Activated naive CD4-positive, alpha-beta T cell treated with anti-CD3 and anti-CD28 coated beads, Interleukin-2, amount 10 ng/mL, durations not matched to agents 7 days and 5 days (primary cell): Measurements from ENCODE around the gene NIT2.

ENCODE experiments used
- CTCF ChIA-PET: fragments of 350-600 bp; sonication (Branson Sonifier 250); formaldehyde crosslinking; loops from one replicate; lab custom pipeline; 2021; ENCODE audit warnings: antibody characterized with exemption; lab: Charles Lee
- DNase-seq: peaks from one replicate; pipeline ENCODE4 v3.0.0-alpha.2; 2020
- H3K27ac Mint-ChIP-seq: one replicate; pipeline ENCODE4 v1.8.0; 2021; ENCODE audit warnings: mild to moderate bottlenecking, moderate library complexity, mixed read lengths
- H3K27me3 Mint-ChIP-seq: one replicate; pipeline ENCODE4 v1.8.0; 2021; ENCODE audit warnings: mild to moderate bottlenecking, mixed read lengths
- H3K36me3 Mint-ChIP-seq: one replicate; pipeline ENCODE4 v1.8.0; 2021; ENCODE audit warnings: mixed read lengths
- H3K4me1 Mint-ChIP-seq: one replicate; pipeline ENCODE4 v1.8.0; 2021; ENCODE audit warnings: mixed read lengths
- H3K4me3 Mint-ChIP-seq: one replicate; pipeline ENCODE4 v1.8.0; 2021; ENCODE audit warnings: mild to moderate bottlenecking, moderate library complexity, mixed read lengths
- H3K9me3 Mint-ChIP-seq: one replicate; pipeline ENCODE4 v1.8.0; 2021; ENCODE audit warnings: mixed read lengths

Gene NIT2

DNA sequence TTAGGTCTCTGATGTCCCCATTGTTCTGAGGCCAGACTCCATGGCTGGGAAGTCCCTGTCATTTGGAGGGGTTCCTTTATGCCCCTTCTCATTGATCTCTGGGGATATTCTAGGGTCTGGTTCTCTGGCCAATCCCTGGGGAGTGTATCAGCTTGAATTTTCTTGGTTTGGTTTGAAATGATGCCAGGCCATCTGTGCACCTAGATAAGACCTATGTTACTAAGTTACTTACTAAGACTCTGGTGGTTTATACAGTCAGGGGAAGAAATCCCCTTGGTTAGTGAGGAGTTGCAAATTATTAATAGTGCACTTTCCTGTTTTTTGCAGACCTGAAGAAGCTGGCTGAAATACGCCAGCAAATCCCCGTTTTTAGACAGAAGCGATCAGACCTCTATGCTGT is 20.3 kb downstream of the NIT2 start:
- CTCF ChIA-PET, result interaction anchor here (3.3 kb wide), 1 partner anchor 38 kb away, joined by 12 read pairs; no protein-coding TSS in a partner anchor
- Mint-ChIP-seq H3K9me3 (peaks cover 3% of the 10 kb centered on the region), H3K27ac (no peak overlapping the region), H3K4me3 (no peak overlapping the region), H3K27me3 (no peaks in the 10 kb centered on the region), H3K4me1 (no peaks in the 10 kb centered on the region), H3K36me3 (peaks cover 62% of the 10 kb centered on the region)
- DNase-seq, result no peak

- H3K27me3 Mint-ChIP-seq, result no peaks in the 10 kb centered on the region
- H3K9me3 Mint-ChIP-seq, result peaks cover 2% of the 10 kb centered on the region
- no peaks in the 10 kb centered on the region for H3K4me1 Mint-ChIP-seq
- DNase-seq, result no peak
- CTCF ChIA-PET, result interaction anchor here (1.7 kb wide), 1 partner anchor 9 kb away, joined by 4 read pairs; no protein-coding TSS in a partner anchor
- no peak overlapping the region for H3K27ac Mint-ChIP-seq
- H3K36me3 Mint-ChIP-seq, result peaks cover 53% of the 10 kb centered on the region
- H3K4me3 Mint-ChIP-seq, result no peak overlapping the region
Measured at GRCh38 chr3:100358413-100358812, 23.9 kb downstream of the NIT2 start.

DNA sequence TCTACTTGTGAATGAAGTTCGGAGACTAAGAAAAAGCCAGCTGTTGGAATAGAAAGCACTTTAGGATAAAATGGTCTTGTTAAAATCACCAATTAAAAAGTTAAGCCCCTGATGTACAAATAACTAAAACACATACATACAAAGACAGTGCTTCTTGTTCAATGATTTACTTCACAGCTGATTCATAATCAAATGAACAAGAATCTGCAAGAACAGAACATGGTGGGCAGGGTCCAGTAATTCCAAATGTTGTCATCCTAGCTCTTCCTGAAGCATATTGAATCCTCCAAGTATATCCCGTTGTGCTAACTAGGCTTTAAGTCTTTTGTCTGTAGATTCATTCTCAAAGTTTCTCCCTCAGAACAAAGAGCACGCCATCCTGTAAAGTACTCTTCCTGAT is 24.5 kb downstream of the NIT2 start:
- Mint-ChIP-seq H3K36me3 (peaks cover 51% of the 10 kb centered on the region), H3K27me3 (no peaks in the 10 kb centered on the region), H3K4me3 (no peak overlapping the region), H3K9me3 (peaks cover 2% of the 10 kb centered on the region), H3K27ac (no peak overlapping the region), H3K4me1 (no peaks in the 10 kb centered on the region)
- no peak for DNase-seq
- CTCF ChIA-PET, result interaction anchor here (1.1 to 1.7 kb wide), 2 partner anchors 8 to 24 kb away, joined by 4 read pairs; partner anchors contain the start of gene NIT2

- H3K4me3 Mint-ChIP-seq, result no peak overlapping the region
- H3K36me3 Mint-ChIP-seq, result peaks cover 55% of the 10 kb centered on the region
- H3K9me3 Mint-ChIP-seq, result peaks cover 2% of the 10 kb centered on the region
- CTCF ChIA-PET, result interaction anchor here (0.6 to 1.1 kb wide), 2 partner anchors 9 to 41 kb away, joined by 3 to 4 read pairs; no protein-coding TSS in a partner anchor
- no peaks in the 10 kb centered on the region for H3K27me3 Mint-ChIP-seq
- H3K27ac Mint-ChIP-seq, result no peak overlapping the region
- H3K4me1 Mint-ChIP-seq, result no peaks in the 10 kb centered on the region
- no peak for DNase-seq
Measured at GRCh38 chr3:100360757-100361496, 26.4 kb downstream of the NIT2 start.

GRCh38 chr3:100361897-100362296 is 27.3 kb downstream of the NIT2 start:
- no peak overlapping the region for H3K4me3 Mint-ChIP-seq
- H3K9me3 Mint-ChIP-seq, result peaks cover 2% of the 10 kb centered on the region
- H3K27ac Mint-ChIP-seq, result no peak overlapping the region
- no peaks in the 10 kb centered on the region for H3K27me3 Mint-ChIP-seq
- no peaks in the 10 kb centered on the region for H3K4me1 Mint-ChIP-seq
- no peak for DNase-seq
- CTCF ChIA-PET, result no interaction called here
- peaks cover 55% of the 10 kb centered on the region for H3K36me3 Mint-ChIP-seq

DNA sequence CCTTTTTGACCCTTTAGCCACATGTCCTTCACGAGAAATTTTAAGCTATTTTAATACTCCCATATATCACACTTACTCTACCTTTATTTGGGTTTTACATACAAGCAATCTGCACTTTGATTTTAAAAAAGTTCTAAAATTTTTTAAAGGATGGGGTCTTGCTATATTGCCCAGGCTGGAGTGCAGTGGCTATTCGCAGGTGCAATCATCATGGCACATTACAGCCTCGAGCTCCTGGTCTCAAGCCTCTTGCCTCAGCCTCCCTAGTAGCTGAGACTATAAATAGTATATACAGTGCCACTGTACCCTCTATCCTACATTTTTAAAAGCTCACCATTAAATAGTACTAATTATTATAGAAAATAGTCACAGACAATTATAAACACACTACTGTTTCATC is 29.9 kb downstream of the NIT2 start:
- peaks cover 62% of the 10 kb centered on the region for H3K36me3 Mint-ChIP-seq
- no peak overlapping the region for H3K27ac Mint-ChIP-seq
- H3K27me3 Mint-ChIP-seq, result no peaks in the 10 kb centered on the region
- DNase-seq, result no peak
- H3K4me1 Mint-ChIP-seq, result no peaks in the 10 kb centered on the region
- CTCF ChIA-PET, result no interaction called here
- H3K9me3 Mint-ChIP-seq, result peaks cover 2% of the 10 kb centered on the region
- no peak overlapping the region for H3K4me3 Mint-ChIP-seq

- CTCF ChIA-PET, result no interaction called here
- H3K9me3 Mint-ChIP-seq, result peaks cover 2% of the 10 kb centered on the region
- no peak overlapping the region for H3K27ac Mint-ChIP-seq
Measured at GRCh38 chr3:100366424-100366823, 31.9 kb downstream of the NIT2 start.

DNA sequence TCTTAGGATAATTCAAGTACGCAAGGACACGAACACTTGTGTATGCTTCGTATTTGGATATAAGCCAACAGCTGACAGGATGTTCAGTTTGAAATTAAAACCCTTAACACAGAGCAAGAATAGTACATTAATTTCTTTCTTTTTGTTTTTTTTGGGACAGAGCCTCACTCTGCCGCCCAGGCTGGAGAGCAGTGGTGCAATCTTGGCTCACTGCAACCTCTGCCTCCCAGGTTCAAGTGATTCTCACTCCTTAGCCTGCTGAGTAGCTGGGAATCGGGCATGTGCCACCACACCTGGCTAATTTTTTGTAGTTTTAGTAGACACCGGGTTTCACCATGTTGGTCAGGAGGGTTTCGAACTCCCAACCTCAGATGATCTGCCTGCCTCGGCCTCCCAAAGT is 33.9 kb downstream of the NIT2 start:
- H3K36me3 Mint-ChIP-seq, result peaks cover 49% of the 10 kb centered on the region
- DNase-seq, result no peak
- no peak overlapping the region for H3K27ac Mint-ChIP-seq
- CTCF ChIA-PET, result interaction anchor here (0.7 kb wide), 1 partner anchor 232 kb away, joined by 3 read pairs; no protein-coding TSS in a partner anchor
- H3K4me1 Mint-ChIP-seq, result no peaks in the 10 kb centered on the region
- H3K9me3 Mint-ChIP-seq, result no peaks in the 10 kb centered on the region
- no peak overlapping the region for H3K4me3 Mint-ChIP-seq
- no peaks in the 10 kb centered on the region for H3K27me3 Mint-ChIP-seq

More at GRCh38 chr3:100366424-100366823, 31.9 kb downstream of the NIT2 start:
- no peak for DNase-seq
- Mint-ChIP-seq H3K4me1 (no peaks in the 10 kb centered on the region), H3K27me3 (no peaks in the 10 kb centered on the region), H3K4me3 (no peak overlapping the region), H3K36me3 (peaks cover 54% of the 10 kb centered on the region)

GRCh38 chr3:100370756-100371155 is 36.2 kb downstream of the NIT2 start:
- no peaks in the 10 kb centered on the region for H3K4me1 Mint-ChIP-seq
- H3K9me3 Mint-ChIP-seq, result no peaks in the 10 kb centered on the region
- DNase-seq, result no peak
- H3K27me3 Mint-ChIP-seq, result no peaks in the 10 kb centered on the region
- CTCF ChIA-PET, result interaction anchor here (1.0 kb wide), 1 partner anchor 10 kb away, joined by 3 read pairs; no protein-coding TSS in a partner anchor
- H3K27ac Mint-ChIP-seq, result no peak overlapping the region
- peaks cover 38% of the 10 kb centered on the region for H3K36me3 Mint-ChIP-seq
- no peak overlapping the region for H3K4me3 Mint-ChIP-seq

- no peaks in the 10 kb centered on the region for H3K27me3 Mint-ChIP-seq
- no peaks in the 10 kb centered on the region for H3K4me1 Mint-ChIP-seq
- no peak for DNase-seq
Measured at GRCh38 chr3:100374521-100374920, 40.0 kb downstream of the NIT2 start.

DNA sequence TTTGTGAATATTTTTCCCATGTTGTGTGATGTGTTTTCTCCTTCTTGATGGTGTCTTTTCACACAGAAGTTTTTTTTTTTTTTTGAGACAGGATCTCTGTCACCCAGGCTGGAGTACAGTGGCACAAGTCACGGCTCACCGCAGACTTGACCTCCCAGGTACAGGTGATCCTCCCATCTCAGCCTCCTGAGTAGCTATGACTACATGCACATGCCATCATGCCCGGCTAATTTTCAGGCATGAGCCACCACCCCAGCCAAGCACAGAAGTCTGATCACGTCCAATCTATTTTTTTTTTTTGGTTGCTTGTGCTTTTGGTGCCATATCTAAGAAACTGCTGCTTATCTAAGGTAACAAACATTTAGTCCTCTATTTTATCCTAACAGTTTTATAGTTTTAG is 41.7 kb downstream of the NIT2 start:
- H3K27ac Mint-ChIP-seq, result no peak overlapping the region
- H3K4me1 Mint-ChIP-seq, result no peaks in the 10 kb centered on the region
- peaks cover 44% of the 10 kb centered on the region for H3K36me3 Mint-ChIP-seq
- DNase-seq, result no peak
- no peaks in the 10 kb centered on the region for H3K9me3 Mint-ChIP-seq
- H3K27me3 Mint-ChIP-seq, result no peaks in the 10 kb centered on the region
- CTCF ChIA-PET, result no interaction called here
- H3K4me3 Mint-ChIP-seq, result no peak overlapping the region

More at GRCh38 chr3:100374521-100374920, 40.0 kb downstream of the NIT2 start:
- peaks cover 34% of the 10 kb centered on the region for H3K36me3 Mint-ChIP-seq
- H3K9me3 Mint-ChIP-seq, result no peaks in the 10 kb centered on the region
- H3K4me3 Mint-ChIP-seq, result no peak overlapping the region
- CTCF ChIA-PET, result interaction anchor here (0.7 to 1.2 kb wide), 2 partner anchors 89 to 146 kb away, joined by 3 read pairs; no protein-coding TSS in a partner anchor
- no peak overlapping the region for H3K27ac Mint-ChIP-seq

- CTCF ChIA-PET, result interaction anchor here (1.4 kb wide), 1 partner anchor 10 kb away, joined by 3 read pairs; no protein-coding TSS in a partner anchor
- peaks cover 3% of the 10 kb centered on the region for H3K4me1 Mint-ChIP-seq
- H3K36me3 Mint-ChIP-seq, result peaks cover 46% of the 10 kb centered on the region
- no peak overlapping the region for H3K27ac Mint-ChIP-seq
- peaks cover 10% of the 10 kb centered on the region for H3K9me3 Mint-ChIP-seq
- H3K27me3 Mint-ChIP-seq, result no peaks in the 10 kb centered on the region
- no peak for DNase-seq
- no peak overlapping the region for H3K4me3 Mint-ChIP-seq
Measured at GRCh38 chr3:100384733-100385525, 50.4 kb downstream of the NIT2 start.

- DNase-seq, result no peak
- CTCF ChIA-PET, result interaction anchor here (1.4 kb wide), 1 partner anchor 8 kb away, joined by 3 read pairs; no protein-coding TSS in a partner anchor
- Mint-ChIP-seq H3K4me3 (no peak overlapping the region), H3K4me1 (peaks cover 3% of the 10 kb centered on the region), H3K27me3 (no peaks in the 10 kb centered on the region), H3K27ac (no peak overlapping the region), H3K9me3 (peaks cover 10% of the 10 kb centered on the region), H3K36me3 (peaks cover 41% of the 10 kb centered on the region)
Measured at GRCh38 chr3:100386437-100387074, 52.0 kb downstream of the NIT2 start.

DNA sequence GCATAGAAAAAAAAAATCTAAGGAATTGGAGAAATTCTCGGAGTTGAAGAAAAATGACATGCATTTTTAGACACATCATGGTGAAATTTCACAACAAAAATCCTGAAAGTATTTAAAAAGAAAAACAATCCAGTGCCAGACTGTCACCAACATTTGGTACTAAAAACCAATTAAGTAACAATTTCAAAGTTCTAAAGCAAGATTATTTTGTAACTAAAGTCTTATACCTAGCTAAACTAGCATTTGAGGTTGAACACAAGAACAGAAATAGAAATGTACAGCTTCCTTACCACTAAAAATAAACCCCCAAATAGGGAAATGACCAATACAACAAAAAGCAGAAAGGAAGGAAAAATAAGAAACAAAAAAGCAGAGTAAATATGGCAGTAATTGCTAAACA is 54.5 kb downstream of the NIT2 start:
- peaks cover 40% of the 10 kb centered on the region for H3K36me3 Mint-ChIP-seq
- H3K27ac Mint-ChIP-seq, result no peak overlapping the region

More for the DNA sequence above, 54.5 kb downstream of the NIT2 start:
- Mint-ChIP-seq H3K4me1 (peaks cover 6% of the 10 kb centered on the region), H3K9me3 (peaks cover 10% of the 10 kb centered on the region), H3K4me3 (no peak overlapping the region), H3K27me3 (no peaks in the 10 kb centered on the region)
- DNase-seq, result no peak
- CTCF ChIA-PET, result interaction anchor here (0.7 kb wide), 1 partner anchor 75 kb away, joined by 3 read pairs; no protein-coding TSS in a partner anchor
